ENCODE results near the gene PIKFYVE. TPM values are rescaled to one million over a fixed set of nuclear protein-coding genes. Genes with fewer than 3 reads are reported as not detected.
"Not testable (repeated sequence)": the region's sequence is repeated elsewhere in the genome, so short reads cannot be mapped to it uniquely, and the experiment has no call there.

PIKFYVE gene
- polyA plus RNA-seq, 3 donors = 24.3 to 27.2 (median 25.6) TPM

DNA sequence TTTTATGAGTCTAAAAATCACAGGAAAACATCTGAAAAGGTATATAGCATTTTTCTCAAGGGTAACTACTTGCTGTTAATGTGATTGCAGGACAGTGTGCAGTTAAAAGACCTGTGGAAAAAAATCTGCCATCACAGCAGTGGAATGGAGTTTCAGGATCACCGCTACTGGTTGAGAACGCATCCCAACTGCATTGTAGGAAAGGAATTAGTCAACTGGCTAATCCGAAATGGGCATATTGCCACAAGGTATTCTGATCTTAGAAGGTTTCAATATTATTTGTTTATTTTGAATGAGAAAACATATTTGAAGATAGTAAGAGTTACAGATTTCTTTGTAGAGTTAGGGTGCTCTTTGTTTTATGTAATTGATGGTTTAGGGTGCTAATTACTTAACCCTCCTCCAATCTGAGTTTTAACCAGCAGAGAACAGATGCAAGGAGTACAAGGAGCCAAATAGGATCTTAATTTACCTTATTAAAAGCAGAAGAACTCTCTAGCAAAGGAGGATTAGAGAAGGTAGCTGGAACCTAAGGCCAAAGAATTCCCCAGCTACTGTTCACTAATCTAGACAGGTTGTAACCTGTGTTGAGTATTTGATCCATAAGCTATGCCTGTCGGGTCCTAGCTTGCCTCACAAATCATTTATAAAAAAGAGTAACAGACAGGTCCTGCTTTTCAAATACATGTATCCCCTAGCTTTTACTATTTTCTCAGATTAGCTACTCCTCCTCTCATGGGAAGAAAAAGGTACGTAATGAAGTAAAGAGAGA lies 35.0 kb downstream of the PIKFYVE start:
- no peak for DNase-seq (ENCODE audit: low read depth in 3 of 3, low spot score in 2 of 3)

DNA sequence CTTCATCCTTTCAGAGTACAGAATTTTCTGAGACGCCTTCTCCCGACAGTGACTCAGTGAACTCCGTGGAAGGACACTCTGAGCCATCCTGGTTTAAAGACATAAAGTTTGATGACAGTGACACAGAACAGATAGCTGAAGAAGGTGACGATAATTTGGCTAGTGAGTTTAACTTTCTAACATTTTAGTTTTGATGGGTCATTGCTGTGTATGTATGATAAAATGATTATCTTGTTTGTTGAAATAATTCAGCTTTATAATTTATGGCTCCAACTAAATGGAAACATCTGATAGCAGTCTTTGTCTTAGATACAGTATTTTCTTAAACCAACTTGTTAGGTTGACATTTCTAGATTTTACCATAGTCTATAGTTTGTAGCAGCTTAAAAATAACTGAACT lies 38.1 kb downstream of the PIKFYVE start:
- no peak for DNase-seq (ENCODE audit: low read depth in 3 of 3, low spot score in 2 of 3)

DNA sequence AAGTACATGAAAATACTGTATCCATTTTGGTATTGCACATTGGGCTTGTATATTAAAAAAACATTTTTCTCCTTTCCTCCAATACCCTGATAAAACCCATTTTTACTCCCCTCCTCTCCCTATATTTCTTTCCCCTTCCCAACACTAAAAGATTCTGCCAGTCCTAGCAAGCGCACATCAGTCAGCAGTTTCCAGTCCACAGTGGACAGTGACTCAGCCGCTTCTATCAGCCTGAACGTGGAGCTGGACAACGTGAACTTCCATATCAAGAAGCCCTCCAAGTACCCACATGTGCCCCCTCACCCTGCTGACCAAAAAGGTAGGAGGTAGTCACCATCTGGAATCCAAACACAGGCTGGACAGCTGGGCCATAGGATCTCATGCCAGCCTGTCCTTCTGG lies 38.6 kb downstream of the PIKFYVE start:
- no peak for DNase-seq (ENCODE audit: low read depth in 3 of 3, low spot score in 2 of 3)

- no peak for DNase-seq (ENCODE audit: low read depth in 3 of 3, low spot score in 2 of 3)
These were observed 40.2 kb downstream of the PIKFYVE start for GRCh38 chr2:208306291-208306690.

GRCh38 chr2:208311321-208311720 lies 45.3 kb downstream of the PIKFYVE start:
- no peak for DNase-seq (ENCODE audit: low read depth in 3 of 3, low spot score in 2 of 3)

- DNase-seq (ENCODE audit: low read depth in 3 of 3, low spot score in 2 of 3) = no peak
These were observed 45.9 kb downstream of the PIKFYVE start for GRCh38 chr2:208311954-208312353.

DNA sequence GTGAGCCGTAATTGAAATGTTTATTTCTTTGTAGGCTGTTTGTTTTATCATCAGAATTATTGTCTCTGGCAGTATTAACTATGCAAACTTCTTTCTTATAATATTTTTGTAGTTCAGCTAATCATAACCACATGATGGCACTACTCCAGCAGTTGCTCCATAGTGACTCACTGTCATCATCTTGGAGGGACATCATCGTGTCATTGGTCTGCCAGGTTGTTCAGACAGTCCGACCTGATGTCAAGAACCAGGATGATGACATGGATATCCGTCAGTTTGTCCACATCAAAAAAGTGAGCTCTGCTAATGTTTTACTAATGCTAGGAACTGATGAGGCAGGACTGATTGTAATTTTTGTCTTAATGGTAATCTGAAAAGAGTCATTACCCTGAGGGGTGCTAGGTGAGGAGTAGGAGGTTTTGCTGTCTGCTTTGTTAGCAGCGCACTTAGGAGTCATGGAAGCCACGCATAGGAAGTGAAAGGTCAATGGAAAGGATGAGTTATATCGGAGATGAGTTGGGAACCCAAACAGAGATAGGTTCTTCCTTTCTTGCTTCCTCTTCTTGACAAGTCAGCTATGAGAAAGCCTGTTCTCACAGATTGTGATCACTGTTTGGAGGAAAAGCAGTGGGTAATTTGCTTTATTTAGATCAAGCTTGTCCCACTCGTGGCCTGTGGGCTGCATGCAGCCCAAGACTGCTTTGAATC lies 49.2 kb downstream of the PIKFYVE start:
- DNase-seq (ENCODE audit: low read depth in 3 of 3, low spot score in 2 of 3) = no peak

DNA sequence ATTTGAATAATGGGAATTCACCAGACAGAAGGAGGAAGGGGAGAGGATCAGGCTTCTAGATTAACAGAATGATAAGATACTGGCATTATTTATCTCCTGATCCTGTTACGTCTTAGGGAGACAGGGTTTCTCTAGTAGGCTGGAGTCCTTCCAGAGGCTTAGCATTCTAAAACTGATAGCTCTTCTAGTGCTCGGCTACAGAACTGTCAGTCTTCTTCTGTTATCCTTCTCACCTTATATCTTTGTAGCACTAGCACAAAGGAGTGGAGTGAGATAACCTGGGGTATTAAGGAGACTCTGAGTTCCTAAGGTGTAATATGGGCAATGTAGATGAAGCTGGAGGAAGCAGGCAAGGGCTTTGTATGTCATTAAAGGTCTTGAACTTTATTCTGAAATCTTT lies 52.1 kb downstream of the PIKFYVE start:
- no peak for DNase-seq (ENCODE audit: low read depth in 3 of 3, low spot score in 2 of 3)

DNA sequence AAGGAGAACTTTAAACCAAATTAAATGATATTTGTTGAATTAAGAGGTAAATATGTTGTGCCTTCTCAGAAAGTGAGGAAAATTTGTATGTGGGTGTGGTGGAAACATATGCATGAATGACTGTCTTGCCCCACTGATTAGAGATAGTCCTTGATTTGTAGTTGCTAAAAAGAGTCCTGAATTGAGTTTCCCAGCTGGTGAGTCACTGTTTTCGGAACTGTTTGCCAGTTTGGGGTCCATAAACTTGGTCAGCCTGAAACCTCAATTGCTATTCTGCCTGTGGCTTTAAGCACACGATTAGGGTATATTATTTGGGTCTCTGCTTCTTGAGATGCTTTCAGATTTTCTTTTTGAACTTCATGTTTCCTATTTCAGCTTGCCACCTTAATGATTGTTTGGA lies 53.3 kb downstream of the PIKFYVE start:
- DNase-seq (ENCODE audit: low read depth in 3 of 3, low spot score in 2 of 3) = no peak

DNA sequence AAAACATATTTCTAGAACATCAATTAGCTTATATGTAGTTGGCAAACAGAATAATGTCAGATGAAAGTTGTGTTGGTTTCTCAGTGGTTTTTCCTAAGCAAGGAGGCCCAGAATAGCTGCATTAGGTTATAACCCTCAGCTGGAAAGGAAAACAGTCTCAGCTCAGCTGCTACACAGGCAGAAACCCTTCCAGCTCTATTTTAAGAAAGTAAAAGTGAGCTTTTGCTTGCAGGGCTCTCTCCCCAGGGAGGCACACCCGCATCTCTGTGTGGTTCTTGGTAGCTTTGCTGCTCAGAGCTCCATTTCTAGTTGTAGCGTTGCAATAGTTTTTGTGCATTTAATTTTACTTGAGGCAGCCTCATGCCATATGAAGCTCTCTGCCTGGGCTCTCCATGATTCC lies 54.6 kb downstream of the PIKFYVE start:
- DNase-seq (ENCODE audit: low read depth in 3 of 3, low spot score in 2 of 3) = no peak

GRCh38 chr2:208326016-208326415 lies 60.0 kb downstream of the PIKFYVE start:
- DNase-seq (ENCODE audit: low read depth in 3 of 3, low spot score in 2 of 3) = no peak

GRCh38 chr2:208329485-208329884 lies 63.4 kb downstream of the PIKFYVE start:
- DNase-seq (ENCODE audit: low read depth in 3 of 3, low spot score in 2 of 3) = no peak

GRCh38 chr2:208334230-208334629 lies 68.2 kb downstream of the PIKFYVE start:
- no peak for DNase-seq (ENCODE audit: low read depth in 3 of 3, low spot score in 2 of 3)

DNA sequence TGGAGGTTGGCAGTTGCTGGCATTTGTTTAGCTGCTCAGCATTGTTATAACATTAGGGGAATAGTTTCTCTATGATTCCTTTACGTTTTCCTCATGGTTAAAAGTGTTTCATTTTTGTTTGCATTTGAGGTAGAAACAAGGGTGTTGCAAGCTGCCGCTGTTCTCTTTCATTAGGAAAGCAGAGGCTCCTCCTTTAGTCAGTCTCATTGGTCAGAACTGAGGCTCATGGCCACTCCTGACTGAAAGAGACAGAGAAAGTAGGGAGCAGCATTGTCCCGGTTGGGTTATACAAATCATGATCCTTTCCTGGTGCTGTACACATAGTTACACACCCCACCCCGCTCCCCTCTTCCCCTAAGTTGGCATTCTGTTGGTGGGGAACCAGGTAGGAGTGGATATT lies 80.7 kb downstream of the PIKFYVE start:
- DNase-seq (ENCODE audit: low read depth in 3 of 3, low spot score in 2 of 3) = no peak

DNA sequence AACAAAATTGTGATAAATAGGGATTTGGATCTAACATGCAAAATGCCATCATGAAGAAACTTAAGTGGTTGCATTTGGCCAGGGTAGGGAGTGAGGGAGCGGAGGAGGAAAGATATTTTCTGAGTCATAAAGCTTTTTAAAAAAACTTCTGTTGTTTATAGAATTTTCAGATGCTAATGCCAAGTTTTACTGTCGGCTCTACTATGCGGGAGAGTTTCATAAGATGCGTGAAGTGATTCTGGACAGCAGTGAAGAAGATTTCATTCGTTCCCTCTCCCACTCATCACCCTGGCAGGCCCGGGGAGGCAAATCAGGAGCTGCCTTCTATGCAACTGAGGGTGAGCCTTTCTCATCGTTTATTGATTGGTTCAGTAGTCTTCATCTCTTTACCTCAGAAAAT lies 84.6 kb downstream of the PIKFYVE start:
- no peak for DNase-seq (ENCODE audit: low read depth in 3 of 3, low spot score in 2 of 3)

DNA sequence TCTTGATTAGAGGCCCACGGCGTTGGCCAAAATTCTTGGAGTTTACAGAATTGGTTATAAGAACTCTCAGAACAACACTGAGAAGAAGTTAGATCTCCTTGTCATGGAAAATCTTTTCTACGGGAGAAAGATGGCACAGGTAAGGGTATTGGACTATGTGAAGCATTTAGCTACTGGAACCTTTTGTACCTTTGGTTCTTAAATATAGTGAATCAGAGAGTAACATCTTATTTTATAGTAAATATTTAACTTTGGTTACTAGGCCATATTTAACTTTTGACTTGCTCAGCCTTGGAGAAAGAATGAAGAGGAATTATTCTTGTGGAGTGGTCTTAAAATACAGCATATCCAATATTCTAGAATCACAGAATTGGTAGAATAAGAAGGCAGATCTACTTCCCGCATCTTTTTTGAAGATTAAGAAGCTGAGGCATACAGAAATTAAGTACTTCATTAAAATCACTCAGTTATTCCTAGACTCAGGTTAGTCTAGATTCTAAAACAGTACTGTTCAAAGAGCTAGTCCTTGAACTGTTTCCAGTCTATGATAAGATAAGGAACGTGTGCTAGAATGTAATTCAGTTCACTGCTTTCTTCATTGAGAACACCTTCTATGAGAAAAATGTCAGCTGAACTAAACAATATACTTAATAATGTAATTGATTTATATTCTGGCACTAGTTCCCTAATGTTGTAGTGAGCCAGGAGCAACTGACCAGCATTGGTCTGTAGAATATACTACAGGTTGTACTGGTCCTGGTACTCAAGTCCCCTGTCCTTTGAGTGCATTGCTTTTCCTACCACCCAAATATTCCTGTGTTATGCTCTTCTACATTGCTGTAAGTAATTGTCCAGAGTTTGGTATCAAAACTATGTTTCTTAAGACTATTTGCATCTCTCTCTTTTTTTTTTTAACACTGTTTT lies 86.9 kb downstream of the PIKFYVE start:
- DNase-seq (ENCODE audit: low read depth in 3 of 3, low spot score in 2 of 3) = no peak

- DNase-seq (ENCODE audit: low read depth in 3 of 3, low spot score in 2 of 3) = no peak
These were observed 88.9 kb downstream of the PIKFYVE start for GRCh38 chr2:208354964-208355381.

- not testable (repeated sequence) for DNase-seq (ENCODE audit: low read depth in 3 of 3, low spot score in 2 of 3)
These were observed 90.4 kb downstream of the PIKFYVE start for GRCh38 chr2:208356420-208356819.

DNA sequence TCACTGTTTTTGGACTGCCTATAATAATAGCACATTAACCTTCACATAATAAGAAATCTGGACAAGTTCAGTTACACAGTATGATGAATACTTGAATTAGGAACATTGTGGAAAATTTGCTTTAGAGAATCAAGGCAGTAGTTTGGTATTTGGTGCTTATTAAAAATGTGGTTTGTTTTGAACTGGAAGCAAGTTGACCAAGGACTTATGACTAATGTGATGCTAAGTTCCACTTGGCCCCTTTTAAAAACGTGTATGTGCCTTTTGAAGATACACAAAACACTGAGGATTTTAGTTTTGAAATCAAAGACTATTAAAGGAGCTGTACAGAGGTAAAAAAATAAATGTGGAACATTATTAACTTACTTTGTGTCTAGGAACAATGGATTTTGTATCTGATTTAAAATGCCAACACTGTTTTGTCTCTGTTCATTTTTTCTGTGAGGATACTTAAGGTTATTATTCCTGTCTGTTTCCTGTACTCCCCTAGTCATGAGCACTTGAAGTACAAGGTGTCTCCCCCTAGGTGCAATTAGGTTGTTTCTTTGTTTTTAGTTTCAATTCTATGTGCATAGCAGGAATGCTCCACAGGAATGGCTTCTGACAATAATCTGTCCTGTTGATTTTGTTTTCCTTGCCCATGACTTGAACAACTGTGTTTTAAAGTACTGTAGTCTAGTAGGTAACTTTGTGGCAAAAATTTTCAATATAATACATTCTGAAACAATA lies 91.0 kb downstream of the PIKFYVE start:
- no peak for DNase-seq (ENCODE audit: low read depth in 3 of 3, low spot score in 2 of 3)

All from right renal cortex interstitium (tissue), 3 donors.